GM12892 (cell line): Measurements from ENCODE around the gene LAMA3.

Source experiments
- POLR2A ChIP-seq: IDR thresholded peaks from 2 replicates; pipeline ENCODE4 v1.6.1; 2011; ENCODE audit warnings: low read depth, low read length, control low read depth
- POLR2AphosphoS5 ChIP-seq: IDR thresholded peaks from 2 replicates; pipeline ENCODE4 v1.6.1; 2011; ENCODE audit warnings: low read depth, low read length, control low read depth

GRCh38 chr18:23868136-23868785 lies 179.0 kb downstream of the LAMA3 start:
- TF ChIP-seq POLR2A (no peak), POLR2AphosphoS5 (no peak)
